H1 (cell line): ENCODE results near the gene CD200R1L. TPM values are rescaled to one million over a fixed set of nuclear protein-coding genes. Genes with fewer than 3 reads are reported as not detected.

Experiments
- GTF2F1 ChIP-seq: IDR thresholded peaks from 2 replicates; pipeline ENCODE4 v1.6.1; 2012; ENCODE audit warnings: low read depth, low read length, improper control_type of control experiment, borderline replicate concordance
- KDM1A ChIP-seq: fragments of 200-600, 300-600 bp; sonication (generic); IDR thresholded peaks from 2 replicates; pipeline ENCODE4 v1.7.1; 2016; ENCODE audit warnings: mild to moderate bottlenecking, low read length, borderline replicate concordance
- polyA plus RNA-seq, 7 experiments: library from polyadenylated mRNA; depleted of rRNA in 3 of 7; stranded (reverse) in 5 of 7; unstranded in 2 of 7; fragments of >200 nt in 5 of 7; fragments of 200-250 nt in 2 of 7; gene quantifications; 1 replicate in 5 of 7; 2 replicates in 1 of 7; 4 replicates in 1 of 7; pipeline versions ENCODE4 v1.2.1 to v1.2.3, GENCODE V29; 2011 to 2013; ENCODE audit warnings: missing spikeins in 2 of 7, mixed read lengths in 2 of 7
- total RNA-seq: library from RNA; stranded (reverse); fragmentation: NEBNext Ultra II Directional; extraction: Animal tissue kit (Norgen Biotek cat#: 25700); gene quantifications from 2 replicates; pipeline ENCODE4 v1.2.1, GENCODE V29; 2021

CD200R1L gene
- total and polyA plus RNA-seq, 2 of the 8 experiments (the other 6 are each of a cell fraction or from before 2014, with no cell fraction given) = not detected

DNA sequence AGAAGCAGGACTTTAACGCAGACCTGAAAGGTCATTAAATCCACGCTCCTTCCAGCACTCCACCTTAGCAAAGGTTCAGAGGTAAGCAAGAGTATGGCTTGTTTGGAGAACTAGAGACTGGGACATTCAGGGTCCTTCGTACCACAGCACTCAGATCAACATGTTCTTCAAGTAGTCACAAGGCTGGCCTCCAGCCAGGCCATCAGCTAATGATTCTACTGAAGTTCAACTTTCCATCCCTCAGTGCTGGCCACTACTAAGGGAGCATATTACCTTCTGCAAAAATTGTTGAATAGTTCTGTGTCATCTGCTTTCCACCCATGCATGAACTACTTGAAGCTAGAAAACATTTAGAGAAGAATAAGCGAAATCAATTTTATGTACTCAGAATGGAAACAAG, 17.6 kb downstream of the CD200R1L start (continued):
- TF ChIP-seq KDM1A (no peak), GTF2F1 (no peak)
